ENCODE data around the gene ZNF616. TPM values are rescaled to one million over a fixed set of nuclear protein-coding genes. Genes with fewer than 3 reads are reported as not detected.
A peak's percentile ranks its signal among the peaks of the same experiment; 100 is the strongest.

ZNF616 gene
- total and polyA plus RNA-seq, 2 of the 8 experiments (the other 6 are each of a cell fraction or from before 2014, with no cell fraction given) = 5.7 to 40.5 TPM

DNA sequence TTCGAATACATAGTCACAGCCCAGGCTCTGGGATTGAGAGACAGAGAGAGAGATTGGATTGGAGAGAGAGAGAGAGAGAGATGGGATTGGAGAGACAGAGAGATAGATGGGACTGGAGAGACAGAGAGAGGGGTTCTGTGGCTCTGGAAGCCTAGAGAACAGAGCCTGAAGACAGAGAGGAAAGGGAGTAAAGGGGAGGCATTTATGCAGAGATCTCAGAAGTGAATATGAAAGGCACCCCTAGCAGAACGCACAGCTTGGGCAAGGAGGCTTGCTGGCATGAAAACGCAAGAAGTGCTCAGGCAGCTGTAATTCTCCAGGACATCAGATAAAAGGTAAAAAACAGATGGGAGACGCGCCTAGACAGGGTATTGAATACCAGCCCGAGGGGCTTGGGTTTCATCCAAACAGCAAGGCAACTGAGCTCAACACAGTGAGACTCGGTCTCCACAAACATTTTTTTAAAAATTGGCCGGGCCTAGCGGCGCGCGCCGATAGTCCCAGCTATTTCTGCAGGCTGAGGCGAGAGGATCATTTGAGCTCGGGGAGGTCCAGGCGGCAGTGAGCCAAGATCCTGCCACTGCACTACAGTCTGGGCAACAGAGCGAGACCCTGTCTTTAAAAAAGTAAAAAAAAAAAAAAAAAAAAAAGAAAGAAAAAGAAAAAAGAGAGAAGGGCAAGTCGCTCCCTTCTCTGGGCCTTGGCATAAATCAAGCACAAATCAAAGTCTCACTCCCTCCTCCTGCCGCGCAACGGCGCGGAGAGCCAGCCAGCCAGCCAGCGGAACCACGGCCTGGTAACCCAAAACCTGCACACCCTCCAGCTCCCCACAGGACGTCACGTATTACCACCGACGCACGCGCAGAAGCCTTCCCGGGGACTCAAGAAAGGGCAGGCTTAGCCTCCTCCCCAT lies 49.3 kb upstream of the ZNF616 start (continued):
- TF ChIP-seq, protein P1, sequence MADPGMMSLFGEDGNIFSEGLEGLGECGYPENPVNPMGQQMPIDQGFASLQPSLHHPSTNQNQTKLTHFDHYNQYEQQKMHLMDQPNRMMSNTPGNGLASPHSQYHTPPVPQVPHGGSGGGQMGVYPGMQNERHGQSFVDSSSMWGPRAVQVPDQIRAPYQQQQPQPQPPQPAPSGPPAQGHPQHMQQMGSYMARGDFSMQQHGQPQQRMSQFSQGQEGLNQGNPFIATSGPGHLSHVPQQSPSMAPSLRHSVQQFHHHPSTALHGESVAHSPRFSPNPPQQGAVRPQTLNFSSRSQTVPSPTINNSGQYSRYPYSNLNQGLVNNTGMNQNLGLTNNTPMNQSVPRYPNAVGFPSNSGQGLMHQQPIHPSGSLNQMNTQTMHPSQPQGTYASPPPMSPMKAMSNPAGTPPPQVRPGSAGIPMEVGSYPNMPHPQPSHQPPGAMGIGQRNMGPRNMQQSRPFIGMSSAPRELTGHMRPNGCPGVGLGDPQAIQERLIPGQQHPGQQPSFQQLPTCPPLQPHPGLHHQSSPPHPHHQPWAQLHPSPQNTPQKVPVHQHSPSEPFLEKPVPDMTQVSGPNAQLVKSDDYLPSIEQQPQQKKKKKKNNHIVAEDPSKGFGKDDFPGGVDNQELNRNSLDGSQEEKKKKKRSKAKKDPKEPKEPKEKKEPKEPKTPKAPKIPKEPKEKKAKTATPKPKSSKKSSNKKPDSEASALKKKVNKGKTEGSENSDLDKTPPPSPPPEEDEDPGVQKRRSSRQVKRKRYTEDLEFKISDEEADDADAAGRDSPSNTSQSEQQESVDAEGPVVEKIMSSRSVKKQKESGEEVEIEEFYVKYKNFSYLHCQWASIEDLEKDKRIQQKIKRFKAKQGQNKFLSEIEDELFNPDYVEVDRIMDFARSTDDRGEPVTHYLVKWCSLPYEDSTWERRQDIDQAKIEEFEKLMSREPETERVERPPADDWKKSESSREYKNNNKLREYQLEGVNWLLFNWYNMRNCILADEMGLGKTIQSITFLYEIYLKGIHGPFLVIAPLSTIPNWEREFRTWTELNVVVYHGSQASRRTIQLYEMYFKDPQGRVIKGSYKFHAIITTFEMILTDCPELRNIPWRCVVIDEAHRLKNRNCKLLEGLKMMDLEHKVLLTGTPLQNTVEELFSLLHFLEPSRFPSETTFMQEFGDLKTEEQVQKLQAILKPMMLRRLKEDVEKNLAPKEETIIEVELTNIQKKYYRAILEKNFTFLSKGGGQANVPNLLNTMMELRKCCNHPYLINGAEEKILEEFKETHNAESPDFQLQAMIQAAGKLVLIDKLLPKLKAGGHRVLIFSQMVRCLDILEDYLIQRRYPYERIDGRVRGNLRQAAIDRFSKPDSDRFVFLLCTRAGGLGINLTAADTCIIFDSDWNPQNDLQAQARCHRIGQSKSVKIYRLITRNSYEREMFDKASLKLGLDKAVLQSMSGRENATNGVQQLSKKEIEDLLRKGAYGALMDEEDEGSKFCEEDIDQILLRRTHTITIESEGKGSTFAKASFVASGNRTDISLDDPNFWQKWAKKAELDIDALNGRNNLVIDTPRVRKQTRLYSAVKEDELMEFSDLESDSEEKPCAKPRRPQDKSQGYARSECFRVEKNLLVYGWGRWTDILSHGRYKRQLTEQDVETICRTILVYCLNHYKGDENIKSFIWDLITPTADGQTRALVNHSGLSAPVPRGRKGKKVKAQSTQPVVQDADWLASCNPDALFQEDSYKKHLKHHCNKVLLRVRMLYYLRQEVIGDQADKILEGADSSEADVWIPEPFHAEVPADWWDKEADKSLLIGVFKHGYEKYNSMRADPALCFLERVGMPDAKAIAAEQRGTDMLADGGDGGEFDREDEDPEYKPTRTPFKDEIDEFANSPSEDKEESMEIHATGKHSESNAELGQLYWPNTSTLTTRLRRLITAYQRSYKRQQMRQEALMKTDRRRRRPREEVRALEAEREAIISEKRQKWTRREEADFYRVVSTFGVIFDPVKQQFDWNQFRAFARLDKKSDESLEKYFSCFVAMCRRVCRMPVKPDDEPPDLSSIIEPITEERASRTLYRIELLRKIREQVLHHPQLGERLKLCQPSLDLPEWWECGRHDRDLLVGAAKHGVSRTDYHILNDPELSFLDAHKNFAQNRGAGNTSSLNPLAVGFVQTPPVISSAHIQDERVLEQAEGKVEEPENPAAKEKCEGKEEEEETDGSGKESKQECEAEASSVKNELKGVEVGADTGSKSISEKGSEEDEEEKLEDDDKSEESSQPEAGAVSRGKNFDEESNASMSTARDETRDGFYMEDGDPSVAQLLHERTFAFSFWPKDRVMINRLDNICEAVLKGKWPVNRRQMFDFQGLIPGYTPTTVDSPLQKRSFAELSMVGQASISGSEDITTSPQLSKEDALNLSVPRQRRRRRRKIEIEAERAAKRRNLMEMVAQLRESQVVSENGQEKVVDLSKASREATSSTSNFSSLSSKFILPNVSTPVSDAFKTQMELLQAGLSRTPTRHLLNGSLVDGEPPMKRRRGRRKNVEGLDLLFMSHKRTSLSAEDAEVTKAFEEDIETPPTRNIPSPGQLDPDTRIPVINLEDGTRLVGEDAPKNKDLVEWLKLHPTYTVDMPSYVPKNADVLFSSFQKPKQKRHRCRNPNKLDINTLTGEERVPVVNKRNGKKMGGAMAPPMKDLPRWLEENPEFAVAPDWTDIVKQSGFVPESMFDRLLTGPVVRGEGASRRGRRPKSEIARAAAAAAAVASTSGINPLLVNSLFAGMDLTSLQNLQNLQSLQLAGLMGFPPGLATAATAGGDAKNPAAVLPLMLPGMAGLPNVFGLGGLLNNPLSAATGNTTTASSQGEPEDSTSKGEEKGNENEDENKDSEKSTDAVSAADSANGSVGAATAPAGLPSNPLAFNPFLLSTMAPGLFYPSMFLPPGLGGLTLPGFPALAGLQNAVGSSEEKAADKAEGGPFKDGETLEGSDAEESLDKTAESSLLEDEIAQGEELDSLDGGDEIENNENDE (IDR thresholded peaks at IDR 0.05; ENCODE audit: insufficient replicate concordance, low read length) = peak; percentile 22
- TF ChIP-seq TEAD4 (IDR thresholded peaks at IDR 0.05; ENCODE audit: low read depth, low read length) (no peak), EGR1 (IDR thresholded peaks at IDR 0.05; ENCODE audit: borderline replicate concordance, low read depth, low read length) (no peak), ATF2 (IDR thresholded peaks at IDR 0.05; ENCODE audit: low read length) (peak; percentile 20; the same call in 1 of the 2 replicates), RBBP5 (IDR thresholded peaks at IDR 0.05; ENCODE audit: borderline replicate concordance, low read depth, low read length) (peak; percentile 30; the same call in 1 of the 2 replicates)
- TF ChIP-seq, protein P2, sequence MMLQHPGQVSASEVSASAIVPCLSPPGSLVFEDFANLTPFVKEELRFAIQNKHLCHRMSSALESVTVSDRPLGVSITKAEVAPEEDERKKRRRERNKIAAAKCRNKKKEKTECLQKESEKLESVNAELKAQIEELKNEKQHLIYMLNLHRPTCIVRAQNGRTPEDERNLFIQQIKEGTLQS (IDR thresholded peaks at IDR 0.05; ENCODE audit: insufficient read depth, low read depth, low read length) = no peak

Measured in H1 (cell line).